GM21360 (cell line): ENCODE data around the gene CABP2.
"Not testable (repeated sequence)": the region's sequence is repeated elsewhere in the genome, so short reads cannot be mapped to it uniquely, and the experiment has no call there.

Source experiments
- ATAC-seq: cut with Tn5 transposase; IDR thresholded peaks from one replicate; pipeline ENCODE4 v1.9.1; 2021; ENCODE audit warnings: mild to moderate bottlenecking, moderate library complexity; ENCODE audit not compliant: unreplicated experiment

The CABP2 gene

GRCh38 chr11:67495234-67496005, 27.8 kb downstream of the CABP2 start:
- no peak for ATAC-seq

GRCh38 chr11:67494371-67495233, 28.6 kb downstream of the CABP2 start:
- ATAC-seq, result no peak

GRCh38 chr11:67493548-67494370, 29.5 kb downstream of the CABP2 start:
- no peak for ATAC-seq

GRCh38 chr11:67492801-67493547, 30.3 kb downstream of the CABP2 start:
- ATAC-seq, result no peak

- ATAC-seq, result no peak
Observed at GRCh38 chr11:67492069-67492727, 31.0 kb downstream of the CABP2 start.

- no peak for ATAC-seq
Observed at GRCh38 chr11:67491276-67492068, 31.8 kb downstream of the CABP2 start.

- no peak for ATAC-seq
Observed at GRCh38 chr11:67490727-67491065, 32.5 kb downstream of the CABP2 start.

GRCh38 chr11:67489885-67490726, 33.1 kb downstream of the CABP2 start:
- no peak for ATAC-seq

GRCh38 chr11:67489203-67489884, 33.9 kb downstream of the CABP2 start:
- ATAC-seq, result no peak

GRCh38 chr11:67486481-67487195, 36.6 kb downstream of the CABP2 start:
- no peak for ATAC-seq

GRCh38 chr11:67485873-67486361, 37.3 kb downstream of the CABP2 start:
- not testable (repeated sequence) for ATAC-seq

- ATAC-seq, result no peak
Observed at GRCh38 chr11:67484847-67485311, 38.4 kb downstream of the CABP2 start.

GRCh38 chr11:67483831-67484665, 39.2 kb downstream of the CABP2 start:
- no peak for ATAC-seq

GRCh38 chr11:67482827-67483798, 40.1 kb downstream of the CABP2 start, which contains the start of gene AIP:
Gene AIP (plus strand): TSS chr11:67483026. CDS start chr11:67483159, 133 bp downstream.
- peak; percentile 57 for ATAC-seq
